ENCODE results near the gene SEZ6L.

Gene SEZ6L

DNA sequence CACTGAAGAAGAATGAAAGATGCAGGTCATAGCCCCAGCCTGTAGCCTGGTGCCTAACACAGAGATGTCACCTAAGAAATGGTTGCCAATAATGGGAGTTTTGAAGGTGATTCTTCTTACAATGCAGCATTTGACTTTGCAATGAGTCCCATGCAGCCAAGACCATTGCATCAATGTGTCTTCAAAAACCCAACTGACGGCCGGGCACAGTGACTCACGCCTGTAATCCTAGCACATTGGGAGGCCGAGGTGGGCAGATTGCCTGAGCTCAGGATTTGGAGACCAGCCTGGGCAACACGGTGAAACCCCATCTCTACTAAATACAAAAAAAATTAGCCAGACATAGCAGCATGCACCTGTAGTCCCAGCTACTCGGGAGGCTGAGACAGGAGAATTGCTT, 170.5 kb downstream of the SEZ6L start:
- DNase-seq (ENCODE audit: low spot score) = no peak

DNA sequence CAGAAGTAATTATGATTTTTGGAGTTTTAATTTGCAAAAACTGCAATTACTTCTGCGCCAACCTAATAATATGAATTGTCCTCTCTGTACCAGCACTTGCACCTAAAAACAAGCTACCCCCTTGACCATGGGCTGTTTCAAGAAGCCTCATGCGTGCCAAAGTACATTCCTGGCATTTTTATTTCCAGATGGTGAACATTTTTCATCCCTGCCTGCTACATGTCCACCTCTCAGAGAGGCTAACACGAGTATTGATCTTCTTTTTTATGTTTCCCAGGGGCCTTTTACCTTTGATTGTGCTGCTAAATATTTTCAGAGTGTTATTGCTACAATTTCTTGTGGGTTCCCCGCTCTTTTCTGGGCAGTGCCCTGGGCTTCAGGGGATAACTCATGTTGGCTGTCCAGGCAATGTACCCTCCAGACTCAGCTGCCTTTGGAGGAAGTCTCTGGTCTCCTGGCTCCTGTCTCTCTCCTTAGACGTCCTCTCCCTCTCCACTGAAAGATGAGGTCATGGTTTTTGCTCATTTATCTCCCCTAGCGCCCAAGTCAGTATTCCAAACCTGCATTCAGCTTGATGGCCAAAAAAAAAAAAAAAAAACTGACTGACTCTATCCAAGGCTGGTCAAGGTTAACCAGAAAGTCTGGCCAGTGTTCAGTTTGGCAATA, 173.6 kb downstream of the SEZ6L start:
- DNase-seq (ENCODE audit: low spot score) = no peak

DNA sequence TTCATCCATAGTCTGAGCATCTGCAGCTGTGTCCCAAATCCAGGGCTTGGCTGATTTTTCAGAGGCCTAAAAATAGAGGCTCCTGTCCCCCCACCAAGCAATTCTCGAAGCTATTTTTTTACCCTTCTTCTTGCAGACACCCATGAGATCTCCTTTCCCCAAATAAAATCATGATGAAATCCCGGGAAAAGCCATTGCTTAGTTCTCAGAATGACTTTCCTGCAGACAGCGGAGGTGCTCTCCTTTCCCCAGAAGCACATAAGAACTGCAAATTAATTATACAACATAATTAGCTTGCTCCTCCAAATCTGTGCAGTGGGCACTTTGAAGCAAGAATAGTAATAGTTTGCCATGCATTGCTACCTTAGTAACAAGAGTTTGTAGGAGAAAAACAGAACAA, 176.2 kb downstream of the SEZ6L start:
- no peak for DNase-seq (ENCODE audit: low spot score)

DNA sequence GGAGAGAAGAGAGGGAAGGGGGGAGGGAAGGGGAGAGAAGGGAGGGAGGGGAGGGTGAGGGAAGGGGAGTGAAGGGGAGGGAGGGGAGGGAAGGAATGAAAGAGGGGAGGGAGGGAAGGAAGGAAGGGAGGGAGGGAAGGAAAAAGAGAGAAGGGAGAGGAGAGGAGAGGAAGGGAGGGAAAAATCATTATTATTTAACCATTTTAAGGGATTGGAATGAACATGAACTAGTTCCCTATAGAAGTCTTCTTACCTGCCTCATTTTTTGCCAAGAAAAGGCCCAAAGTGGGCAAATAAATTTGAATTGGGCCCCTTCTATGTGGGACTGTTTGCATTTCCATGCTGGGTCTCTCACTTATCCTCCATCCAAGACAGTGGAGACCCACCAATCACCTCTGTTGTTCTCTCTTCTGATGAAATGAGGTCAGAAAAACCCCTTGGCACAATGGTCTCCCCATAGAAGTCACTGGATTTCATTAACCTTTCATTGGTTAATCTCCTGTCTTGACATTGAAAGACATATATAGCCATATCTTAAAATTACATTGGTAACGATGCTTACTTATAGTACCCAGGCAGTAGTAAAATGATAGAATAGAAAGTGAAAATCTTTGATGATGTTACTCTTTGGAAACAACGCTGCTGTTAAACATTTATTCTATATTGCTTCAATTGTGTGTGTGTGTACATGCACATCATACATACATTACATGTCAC, 179.7 kb downstream of the SEZ6L start:
- no peak for DNase-seq (ENCODE audit: low spot score)

DNA sequence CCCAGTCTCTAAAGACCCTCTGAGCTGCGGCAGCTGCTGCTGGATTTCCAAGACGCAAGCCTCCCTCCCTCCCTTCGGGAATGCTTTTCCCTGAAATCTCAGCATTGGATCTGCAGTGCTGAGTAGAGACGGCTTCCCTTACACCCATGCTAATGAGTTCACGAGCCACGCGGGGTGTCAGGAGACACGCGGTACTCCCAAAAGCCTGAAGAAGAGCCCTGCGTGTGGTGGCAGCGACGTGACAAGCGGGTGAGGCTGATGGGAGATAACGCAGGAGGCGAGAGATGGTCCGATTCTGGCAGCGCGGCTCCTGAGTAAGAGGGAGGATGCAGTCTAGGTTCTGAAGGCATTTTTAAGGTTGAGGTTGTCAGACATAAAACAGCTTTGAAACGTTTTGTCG, 185.4 kb downstream of the SEZ6L start:
- no peak for DNase-seq (ENCODE audit: low spot score)

DNA sequence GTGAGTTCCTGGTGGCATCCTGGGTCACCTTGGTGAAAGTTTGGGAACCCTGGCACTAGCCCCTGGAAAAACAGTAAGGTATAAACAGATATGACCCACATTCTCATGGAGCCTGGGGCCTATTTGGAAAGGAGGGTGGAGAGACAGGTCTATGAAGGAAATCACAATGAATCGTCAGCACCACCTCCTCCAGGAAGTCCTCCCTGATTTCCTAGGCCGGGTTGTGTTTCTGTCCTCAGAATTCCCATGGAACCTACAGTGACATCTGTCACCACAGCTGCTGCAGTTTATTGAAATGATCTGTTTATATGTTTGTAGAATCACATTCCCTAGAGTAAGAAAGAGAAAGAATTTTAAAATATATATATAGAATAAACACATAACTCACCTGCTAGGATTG, 188.0 kb downstream of the SEZ6L start:
- DNase-seq (ENCODE audit: low spot score) = no peak

DNA sequence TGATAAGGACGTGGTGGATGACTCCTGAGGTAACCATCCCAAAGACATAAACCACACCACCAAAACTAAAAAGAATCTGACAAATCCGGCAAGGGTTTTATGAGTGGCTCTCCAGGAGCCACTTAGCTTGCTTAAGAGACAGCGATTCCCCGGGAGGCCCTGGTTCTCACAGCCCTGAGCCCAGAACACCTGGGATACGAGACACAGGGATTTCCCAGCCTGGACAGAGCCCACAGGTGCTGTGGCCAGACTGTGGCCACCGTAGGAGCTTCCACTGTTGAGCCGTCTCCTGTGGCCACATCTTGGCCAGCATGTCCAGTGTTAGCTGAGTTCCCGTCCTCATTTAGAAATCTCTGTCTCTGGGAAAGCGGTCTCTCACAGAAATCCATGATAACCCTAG, 188.6 kb downstream of the SEZ6L start:
- no peak for DNase-seq (ENCODE audit: low spot score)

DNA sequence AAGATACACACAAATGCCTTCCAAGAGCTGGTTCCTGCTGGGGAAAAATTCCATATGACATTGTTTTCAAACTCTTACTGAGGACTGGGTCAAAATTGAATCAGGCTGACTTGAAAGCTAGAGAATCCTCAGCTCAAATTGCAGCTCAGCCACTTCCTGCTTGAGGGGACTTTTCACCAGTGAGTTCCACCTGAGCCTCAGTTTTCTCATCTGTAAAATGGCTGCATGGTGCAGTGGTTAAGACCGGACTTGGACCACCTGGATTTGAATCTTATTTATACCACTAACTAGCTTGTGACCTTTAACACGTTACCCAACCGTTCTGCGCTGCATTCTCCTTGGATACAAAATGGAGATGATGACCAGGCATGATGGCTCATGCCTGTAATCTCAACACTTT, 189.9 kb downstream of the SEZ6L start:
- DNase-seq (ENCODE audit: low spot score) = no peak

DNA sequence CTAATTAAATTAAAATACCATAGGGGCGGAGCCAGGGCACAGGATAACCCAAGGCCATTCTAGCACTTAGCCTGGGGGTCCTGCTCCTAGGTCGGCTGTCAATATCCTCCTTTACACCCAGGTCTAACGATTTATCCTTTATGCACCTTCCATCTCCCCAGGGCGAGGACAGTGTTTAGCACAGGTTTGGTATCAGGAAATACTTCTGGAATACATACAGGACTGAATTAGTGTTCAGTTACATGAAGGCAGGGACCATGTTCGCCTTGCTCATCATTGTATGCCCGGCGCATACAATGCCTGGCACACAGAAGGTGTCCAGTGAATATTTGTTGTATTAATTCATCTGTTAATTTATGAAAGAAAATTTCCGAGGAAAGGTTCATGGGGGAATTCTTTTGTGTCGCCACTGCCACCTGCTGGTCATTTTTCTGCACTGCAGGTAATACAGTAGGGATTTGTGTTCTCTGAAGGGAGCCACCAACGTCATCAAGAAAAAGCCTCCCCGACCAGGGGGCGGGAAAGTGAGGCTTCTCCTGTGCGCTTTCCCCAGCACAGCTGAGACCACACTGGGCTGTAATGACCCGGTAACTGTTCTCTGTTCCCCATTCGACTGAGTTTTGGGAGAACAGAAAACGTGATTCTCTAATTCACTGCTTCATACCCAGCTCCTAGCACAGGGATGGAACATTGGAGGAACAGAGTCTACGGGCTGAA, 191.1 kb downstream of the SEZ6L start:
- peak; percentile 70 for DNase-seq (ENCODE audit: low spot score)

DNA sequence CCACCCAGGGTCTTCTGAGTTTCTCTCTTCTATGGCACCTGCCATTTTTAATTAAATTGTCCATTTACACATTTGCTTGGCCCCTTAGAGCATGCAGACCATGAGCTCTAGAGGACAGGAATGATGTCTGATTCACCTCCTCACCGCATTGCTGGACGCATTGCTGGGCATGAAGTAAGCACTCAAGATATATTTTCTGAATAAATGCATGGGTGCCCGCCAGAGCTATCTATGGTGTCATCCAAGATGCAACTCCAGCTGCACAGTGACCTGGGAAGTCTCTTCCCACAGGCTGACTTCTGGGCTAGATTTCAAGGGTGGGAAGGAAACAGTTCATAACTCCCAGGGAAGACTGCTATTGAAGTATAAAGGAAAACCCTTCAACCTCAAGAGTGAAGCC, 193.2 kb downstream of the SEZ6L start:
- no peak for DNase-seq (ENCODE audit: low spot score)

DNA sequence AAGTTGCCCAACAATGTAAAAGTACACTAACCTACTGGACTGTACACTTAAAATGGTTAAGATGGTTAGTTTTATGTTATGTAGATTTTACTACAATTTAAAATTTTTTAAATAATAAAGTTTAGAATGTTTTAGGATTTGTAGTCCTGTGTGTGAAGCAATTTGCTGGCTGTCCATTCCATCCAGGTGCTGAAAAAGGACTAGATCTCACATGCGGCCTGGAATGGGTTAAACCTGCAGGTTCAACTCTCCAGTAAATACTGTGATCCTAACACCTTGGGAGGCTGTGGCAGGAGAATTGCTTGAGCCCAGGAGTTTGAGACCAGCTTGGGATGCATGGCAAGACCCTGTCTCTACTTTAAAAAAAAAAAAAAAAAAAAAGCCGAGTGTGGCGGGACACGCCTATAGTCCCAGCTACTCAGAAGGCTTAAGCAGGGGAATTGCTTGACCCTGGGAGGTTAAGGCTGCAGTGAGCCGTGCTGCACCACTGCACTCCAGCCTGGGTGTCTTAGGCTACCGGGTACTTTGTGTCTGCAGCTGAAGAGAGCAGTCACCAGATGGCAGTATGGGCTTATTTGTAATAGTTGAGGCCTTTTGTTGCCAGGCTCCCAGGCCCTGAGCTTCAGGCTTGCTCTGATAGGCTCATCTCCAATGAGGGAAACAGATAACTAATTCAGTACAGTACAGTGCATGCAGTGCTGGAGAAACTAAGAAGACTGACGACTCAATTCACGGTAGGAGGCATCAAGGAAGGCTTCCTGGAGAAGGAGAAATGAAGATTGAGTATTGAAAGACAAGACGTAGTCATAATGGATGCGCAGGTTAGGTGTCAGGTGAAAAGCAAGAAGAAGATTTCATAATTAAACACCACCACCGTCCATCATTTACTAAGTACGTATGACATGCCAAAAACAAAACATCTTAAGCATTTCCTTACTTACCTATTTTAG, 195.1 kb downstream of the SEZ6L start:
- peak; percentile 69 for DNase-seq (ENCODE audit: low spot score)

DNA sequence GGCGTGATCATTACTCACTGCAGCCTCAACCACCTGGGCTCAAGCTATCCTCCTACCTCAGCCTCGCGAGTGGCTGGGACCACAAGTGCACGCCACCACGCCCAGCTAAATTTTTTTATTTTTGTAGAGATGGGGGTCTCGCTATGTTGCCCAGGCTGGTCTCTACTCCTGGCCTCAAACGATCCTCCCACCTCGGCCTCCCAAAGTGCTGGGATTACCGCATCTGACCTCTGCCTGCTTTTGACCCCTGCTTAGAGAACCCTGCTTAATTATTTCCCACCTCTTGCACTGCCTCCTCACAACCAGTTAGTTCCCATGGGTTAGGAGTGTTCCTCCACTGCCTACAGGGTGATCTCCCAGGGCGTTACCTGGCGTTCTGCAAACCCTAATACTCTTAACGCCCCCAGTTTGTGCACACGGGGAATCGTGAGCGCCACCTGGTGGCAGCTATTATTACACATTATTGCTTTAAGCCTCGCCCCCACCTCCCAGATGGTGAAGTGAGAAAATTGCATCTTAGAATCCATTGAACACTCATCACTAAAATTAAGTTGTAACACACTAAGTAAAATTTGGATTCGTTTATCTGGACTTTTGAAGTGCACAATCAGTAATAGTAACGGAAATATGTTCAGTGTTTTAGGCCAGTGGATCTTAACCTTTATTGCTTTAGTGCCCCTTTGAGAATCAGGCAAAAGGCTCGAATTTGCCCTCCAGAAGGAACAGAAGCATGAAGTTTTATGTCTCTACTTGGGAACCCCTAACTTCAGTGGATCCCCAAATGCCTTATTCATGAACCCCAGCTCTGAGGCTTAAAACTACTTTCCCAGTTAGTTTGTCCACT, 198.4 kb downstream of the SEZ6L start:
- DNase-seq (ENCODE audit: low spot score) = peak; percentile 60

DNA sequence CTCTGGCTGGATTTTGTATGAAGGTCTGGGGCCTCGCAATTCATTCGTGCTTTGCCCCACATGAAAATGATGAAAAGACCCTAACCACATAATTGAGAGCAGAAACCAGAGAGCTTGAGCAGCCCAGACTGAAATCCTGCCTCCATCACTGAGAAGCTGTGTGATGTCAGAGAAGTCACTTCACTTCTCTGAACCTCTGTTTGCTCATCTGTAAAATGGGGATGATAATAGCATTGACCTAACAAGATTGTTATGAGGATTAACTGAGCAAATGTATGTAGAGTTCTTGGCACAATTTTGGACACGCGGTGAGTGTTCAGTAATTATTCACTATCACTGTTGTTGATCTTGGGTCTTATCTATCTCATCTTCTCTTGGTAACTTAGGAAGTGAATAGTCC, 203.6 kb downstream of the SEZ6L start:
- no peak for DNase-seq (ENCODE audit: low spot score)

DNA sequence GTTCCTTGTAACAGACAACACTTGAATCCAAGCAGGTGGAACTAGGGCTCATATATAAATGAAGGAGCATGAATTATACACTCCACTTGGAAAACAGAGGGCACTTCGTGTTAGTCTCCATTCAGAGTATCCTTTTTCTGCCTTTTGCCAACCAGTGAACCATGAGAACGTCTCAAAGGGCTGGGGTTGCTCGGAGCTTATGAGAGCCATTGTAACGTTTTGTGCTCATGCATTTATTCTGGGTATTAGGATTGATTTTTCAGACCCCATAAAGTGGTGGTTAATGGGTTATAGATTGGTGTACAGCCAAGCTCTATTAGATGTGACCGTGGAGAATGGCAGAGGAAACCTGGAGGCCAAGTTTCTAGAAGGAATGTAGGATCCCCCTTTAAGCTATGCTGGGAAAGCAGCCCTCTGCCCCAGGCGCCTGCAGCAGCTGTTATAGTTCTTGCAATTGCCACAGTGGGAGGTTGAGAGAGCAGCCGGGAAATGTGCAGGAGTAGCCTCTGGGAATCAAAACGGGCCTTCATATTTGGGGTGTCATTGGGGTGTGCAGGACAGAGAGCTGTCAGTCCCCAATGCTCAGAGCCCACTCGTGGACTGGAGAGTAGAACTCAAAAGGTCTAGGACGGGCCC, 205.2 kb downstream of the SEZ6L start:
- DNase-seq (ENCODE audit: low spot score) = no peak

DNA sequence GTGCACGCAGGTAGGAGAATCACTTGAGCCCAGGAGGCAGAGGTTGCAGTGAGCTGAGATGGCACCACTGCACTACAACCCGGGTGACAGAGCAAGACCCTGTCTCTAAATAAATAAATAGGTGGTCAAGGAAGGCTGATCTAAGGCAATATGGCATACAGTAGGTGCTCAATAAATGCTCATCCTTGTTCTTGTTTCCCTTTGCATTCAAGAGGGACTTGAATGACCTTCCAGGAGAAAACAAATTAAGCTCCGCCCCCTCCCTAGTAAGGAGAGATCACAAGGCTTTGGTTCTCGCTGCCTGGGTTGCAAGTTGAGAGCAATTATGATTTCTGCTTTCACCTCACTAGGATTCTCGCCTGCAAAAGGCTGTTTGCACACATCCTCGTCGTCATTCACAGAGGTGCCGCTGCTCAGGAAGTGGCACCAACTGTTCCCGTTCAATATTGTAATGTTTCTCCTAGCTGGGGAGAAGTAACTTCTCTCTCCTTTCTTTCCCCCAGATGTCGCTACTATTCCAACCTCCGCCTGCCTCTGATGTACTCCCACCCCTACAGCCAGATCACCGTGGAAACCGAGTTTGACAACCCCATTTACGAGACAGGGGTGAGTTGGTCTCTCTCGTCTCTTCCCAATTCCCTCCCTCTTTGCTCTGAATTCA, 208.0 kb downstream of the SEZ6L start:
- no peak for DNase-seq (ENCODE audit: low spot score)

DNA sequence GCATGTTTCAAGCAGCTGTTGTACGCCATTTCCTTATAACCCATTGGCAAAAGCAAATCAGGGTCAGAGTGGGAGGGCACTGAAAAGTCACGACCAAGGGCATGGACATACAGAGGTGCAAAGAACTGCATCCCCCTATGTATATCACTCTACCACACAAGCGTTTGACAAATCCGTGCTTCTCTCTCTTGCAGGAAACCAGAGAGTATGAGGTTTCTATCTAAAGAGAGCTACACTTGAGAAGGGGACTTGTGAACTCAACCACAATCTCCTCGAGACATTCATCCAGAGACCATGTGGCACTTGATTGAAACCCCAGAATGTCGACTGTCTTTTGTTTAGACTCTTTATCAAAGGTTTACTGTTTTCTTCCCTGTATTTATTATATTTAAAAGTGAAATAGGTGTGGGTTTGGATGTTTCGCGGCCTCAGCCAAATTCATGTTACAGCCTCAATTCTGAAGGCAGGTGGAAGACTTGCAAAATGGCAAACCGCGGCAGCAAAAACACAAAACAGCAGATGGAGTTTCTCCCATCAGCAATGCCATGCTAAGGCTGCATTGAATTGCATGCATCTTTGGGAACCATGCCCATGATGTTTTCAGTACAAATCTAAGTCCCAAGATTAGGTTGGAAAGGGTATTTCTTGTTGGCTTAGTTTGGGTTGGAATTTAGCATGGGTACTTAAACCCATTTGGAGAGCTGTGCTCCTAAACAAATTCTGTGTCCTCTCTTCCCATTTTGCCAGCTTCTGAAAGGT, 211.0 kb downstream of the SEZ6L start:
- DNase-seq (ENCODE audit: low spot score) = no peak

DNA sequence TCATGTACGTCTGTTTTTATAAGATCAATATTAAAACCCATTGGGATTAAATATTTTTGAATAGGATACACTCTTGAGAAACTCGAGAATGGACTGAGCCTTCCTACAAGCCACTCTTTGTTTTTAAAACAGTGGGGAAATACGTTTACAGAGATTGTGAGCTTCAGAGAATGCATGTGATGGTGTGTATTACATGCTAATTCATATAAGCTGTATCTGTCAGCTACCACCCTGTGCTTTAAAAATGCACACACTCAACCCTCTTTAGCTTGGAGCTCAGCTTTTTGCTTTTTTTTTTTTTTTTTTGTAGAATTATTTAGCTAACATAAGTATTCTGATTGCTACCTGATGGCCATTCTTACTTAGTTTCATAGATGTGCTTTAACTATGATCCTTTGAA, 213.5 kb downstream of the SEZ6L start:
- DNase-seq (ENCODE audit: low spot score) = no peak

DNA sequence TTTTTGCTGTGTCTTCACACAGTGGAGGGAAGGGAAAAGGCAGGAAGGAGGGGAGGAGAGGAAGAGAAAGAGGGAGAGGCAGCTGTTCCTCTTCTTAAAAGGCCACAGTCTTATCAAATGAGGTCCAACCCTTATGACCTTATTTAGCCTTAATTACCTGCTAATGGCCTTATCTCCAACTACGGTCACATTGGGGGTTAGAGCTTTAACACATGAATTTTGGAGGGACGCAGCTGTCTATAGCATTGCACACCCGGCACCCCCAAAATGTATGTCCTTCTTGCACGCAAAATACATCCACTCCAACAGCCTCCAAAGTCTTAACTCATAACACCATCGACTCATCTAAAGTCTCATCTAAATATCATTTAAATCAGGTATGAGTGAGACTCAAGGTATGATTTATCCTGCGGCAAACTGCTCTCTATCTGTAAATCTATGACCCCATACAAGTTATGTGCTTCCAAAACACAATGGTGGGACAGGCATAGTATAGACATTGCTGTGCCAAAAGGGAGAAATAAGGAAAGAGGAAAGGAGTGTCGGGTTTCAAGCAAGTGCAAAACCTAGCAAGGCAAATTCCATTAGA, 214.8 kb downstream of the SEZ6L start:
- DNase-seq (ENCODE audit: low spot score) = no peak

DNA sequence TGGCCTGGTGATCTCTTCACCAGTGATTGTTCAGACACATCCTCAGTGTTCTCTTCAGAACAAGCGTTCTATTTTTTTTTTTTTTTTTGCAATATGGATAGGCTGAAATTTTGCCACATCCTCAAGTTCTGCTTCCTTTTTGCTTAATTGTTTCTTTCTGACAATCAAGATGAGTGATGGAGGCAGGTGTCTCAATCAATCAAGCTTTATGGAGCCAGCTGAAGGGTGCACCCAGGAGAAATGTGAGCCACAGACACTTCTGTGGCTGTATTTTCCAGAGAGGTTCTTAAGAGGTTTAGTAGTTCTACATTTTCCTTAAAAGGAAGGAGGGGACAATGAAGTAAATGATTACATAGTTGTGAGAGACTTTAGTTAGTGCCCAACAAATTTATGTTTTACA, 215.9 kb downstream of the SEZ6L start:
- no peak for DNase-seq (ENCODE audit: low spot score)

All from activated CD4-positive, alpha-beta T cell treated with anti-CD3 and anti-CD28 coated beads, Interleukin-2, Interleukin-4, amounts not matched to agents 100 ng/mL and 50 ng/mL, durations not matched to agents 16 hours and 8 hours (primary cell).